A204.1 (cell line): ENCODE measurements around the gene SEC16A.

ENCODE experiments used
- FAIRE-seq: peaks from 2 replicates; lab custom pipeline; 2012; peaks lifted over from hg19 to GRCh38; lab: Jason Lieb, UNC

SEC16A gene, protein sequence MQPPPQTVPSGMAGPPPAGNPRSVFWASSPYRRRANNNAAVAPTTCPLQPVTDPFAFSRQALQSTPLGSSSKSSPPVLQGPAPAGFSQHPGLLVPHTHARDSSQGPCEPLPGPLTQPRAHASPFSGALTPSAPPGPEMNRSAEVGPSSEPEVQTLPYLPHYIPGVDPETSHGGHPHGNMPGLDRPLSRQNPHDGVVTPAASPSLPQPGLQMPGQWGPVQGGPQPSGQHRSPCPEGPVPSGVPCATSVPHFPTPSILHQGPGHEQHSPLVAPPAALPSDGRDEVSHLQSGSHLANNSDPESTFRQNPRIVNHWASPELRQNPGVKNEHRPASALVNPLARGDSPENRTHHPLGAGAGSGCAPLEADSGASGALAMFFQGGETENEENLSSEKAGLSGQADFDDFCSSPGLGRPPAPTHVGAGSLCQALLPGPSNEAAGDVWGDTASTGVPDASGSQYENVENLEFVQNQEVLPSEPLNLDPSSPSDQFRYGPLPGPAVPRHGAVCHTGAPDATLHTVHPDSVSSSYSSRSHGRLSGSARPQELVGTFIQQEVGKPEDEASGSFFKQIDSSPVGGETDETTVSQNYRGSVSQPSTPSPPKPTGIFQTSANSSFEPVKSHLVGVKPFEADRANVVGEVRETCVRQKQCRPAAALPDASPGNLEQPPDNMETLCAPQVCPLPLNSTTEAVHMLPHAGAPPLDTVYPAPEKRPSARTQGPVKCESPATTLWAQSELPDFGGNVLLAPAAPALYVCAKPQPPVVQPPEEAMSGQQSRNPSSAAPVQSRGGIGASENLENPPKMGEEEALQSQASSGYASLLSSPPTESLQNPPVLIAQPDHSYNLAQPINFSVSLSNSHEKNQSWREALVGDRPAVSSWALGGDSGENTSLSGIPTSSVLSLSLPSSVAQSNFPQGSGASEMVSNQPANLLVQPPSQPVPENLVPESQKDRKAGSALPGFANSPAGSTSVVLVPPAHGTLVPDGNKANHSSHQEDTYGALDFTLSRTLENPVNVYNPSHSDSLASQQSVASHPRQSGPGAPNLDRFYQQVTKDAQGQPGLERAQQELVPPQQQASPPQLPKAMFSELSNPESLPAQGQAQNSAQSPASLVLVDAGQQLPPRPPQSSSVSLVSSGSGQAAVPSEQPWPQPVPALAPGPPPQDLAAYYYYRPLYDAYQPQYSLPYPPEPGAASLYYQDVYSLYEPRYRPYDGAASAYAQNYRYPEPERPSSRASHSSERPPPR (N-terminal part only)

DNA sequence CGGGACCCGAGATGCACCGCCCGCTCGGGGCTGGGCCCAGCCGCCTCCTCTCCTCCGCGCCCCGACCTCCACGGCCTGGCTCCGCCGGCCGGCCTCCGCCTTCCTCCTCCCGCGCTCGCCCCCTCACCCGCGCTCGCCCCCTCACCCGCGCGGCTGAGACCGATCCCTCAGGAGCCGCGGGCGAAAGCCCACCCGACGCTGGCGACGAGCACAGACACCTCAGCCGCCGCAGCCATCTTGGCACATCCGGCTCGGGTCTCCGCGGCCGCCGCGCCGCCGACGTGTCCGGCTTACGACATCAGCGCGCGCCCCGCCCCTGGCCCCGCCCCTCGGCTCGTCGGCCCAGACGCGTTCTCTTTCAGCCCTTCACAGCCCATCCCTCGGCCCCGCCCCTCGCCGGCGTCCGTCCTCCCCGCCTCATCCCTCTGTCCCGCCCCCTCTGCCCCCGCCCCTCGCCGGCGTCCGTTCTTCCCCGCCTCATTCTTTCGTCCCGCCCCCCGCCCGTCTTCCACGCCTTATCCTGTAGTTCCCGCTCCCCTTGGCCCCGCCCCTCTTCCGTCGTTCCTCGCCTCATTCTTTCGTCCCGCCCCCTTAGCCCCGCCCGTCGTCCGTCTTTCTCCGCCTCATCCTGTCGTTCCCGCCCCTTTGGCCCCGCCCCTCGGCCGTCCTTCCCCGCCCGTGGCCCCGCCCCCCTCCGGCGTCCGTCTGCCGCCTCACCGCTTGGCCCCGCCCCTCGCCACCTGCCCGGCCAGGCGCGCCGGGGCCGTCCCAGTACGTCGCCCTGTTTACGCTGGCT, at the start of gene SEC16A:
SEC16A (minus strand) TSS at position 248 of the 796 bp plus-strand sequence. CDS start 5,425 bp downstream, outside the sequence.
- FAIRE-seq: no peak

DNA sequence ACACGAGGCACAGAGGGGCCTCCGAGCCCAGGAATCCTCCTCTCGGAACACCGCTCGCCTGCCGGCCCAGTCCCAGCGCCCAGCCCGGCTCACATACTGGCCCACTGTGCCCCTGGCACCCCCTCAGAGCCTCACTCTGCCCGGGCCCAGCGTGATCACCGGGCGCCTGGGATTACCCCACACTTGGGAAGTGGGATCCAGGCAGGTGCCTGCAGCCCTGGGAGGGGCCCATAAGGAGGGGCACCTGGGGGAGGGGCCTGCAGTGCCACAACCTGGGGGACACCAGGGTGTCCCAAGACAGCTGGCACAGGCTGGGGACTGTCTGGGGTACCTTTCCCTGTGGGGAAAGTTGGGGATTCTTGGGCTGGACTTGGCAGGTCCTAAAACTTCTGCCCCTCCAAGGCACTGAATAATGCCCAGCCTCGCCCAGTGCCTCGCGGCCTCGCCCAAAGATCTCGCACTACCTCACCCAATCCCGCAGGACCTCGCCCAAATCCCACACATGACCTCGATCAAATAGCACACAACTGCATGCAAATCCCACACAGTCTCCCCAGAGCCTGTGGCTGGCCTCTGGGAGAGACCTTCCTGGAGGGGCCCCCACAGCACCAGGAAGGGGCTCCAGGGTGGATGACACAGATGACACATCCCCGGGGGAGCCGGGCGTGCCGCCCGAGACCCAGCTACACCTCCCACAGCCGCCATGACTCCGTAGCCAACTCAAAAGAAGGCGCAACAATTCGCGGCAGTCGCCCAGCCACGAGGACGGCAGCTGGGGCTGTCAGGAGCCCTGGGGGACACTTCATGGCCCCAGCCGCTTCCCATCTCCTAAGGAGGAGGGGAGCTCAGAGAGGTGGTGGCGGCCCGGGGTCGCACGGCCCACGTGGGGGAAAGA, 49.3 kb upstream of the SEC16A start:
- FAIRE-seq: no peak

DNA sequence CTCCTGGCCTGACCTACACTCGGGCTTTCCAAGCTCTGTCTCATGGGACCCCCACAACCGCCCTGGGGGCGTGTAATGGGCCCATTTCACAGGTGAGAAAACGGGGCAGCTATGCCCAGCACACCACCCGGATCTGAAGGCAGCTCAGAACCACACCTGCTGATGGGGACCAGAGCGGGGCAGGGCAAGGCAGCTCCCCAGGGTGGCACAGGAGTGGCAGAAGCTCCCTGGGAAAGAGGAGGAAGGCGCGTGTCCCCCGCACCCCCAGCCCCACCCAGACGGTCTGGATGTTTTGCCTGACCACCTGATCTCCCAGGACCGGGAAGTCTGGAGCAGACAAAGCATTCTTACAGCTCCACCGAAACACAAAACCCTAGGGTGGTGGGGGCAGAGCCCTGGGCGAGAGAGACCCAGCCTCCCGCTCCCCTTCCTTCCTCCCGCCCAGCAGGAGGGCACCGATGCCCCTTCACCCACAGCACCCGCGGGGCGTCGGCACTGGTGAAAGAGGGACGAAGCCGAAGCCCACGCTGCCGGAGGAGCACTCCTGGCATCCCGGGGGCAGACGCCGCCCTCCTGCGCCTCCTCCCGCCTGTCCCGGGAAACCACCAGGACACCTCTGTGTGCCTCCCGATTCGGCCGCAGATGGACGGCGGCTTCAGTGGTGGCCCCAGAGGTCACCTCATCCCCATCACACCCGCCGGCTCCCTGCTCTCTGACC, 48.5 kb upstream of the SEC16A start:
- no peak for FAIRE-seq

DNA sequence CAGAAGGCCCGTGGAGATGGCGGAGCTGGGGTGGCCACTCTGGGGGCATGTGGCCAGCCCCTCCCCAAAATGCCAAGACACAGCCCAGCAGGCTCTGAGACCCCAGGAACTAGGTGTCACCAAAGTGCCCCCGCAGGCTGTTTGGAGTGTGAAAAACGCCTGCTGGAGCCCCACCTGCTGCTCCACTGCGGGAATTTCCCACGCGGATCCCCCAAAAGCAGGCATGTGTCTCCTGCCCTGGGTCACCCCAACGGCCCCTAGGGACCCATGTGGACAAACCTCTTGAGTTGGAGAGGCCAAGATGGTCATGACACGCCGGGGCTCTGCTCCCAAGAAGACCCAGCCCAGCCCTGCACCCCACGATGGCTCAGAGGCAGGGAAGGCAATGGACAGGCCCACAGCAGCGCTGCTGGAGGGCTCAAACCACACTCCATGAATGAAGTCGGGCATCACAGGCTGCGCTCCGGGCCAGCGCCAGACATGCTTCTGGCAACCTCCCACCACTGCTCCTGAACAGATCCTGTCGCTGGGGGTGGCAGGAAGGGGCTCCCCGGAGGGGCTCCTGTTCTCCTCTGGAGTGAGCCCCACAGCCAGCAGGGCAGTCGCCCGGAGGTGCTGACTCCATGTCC, 47.7 kb upstream of the SEC16A start:
- FAIRE-seq: no peak

DNA sequence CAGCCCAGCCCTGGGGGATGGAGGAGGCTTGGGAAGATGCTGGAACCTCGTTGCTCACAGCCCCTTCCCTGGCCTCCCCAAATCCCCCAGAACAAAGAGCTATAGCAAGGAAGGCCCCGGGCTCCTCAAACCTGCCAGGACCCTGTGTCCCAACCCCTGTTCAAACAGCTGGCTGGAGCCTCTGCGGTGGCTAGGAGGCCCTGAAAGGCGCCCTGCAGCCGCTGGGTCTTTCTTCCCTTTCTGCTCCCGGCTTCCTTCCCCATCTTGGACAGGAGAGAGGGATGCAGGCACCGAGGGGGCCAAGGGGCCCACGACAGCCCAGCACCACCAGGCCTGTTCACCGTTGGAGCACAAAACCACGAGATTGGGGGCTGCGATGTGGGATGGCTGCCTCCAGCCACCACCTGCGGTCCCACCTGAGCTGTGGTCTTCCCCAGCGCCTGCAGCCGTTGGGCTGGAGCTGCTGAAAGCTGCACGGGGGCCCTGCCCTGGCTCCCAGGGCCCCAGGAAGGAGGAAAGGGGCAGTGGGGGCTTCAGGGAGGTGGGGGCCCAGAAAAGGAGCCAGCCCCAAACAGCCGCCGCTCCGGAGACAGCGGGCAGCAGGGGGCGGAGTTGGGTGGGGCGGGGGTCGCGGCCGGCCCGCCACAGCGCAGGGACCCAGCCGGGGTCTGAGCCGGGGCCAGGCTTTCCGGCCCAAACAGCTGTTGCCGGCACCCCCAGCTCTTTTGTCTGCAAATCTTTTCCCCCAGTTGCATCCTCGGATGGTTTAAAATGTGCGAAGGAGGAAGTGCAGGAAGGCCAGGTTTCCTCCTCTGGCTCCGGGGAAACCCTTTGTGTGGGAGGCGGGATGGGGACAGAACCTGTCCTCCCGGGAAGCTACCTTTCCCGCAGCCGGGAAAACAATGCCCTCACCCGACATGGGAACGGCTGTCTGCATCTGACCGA, 46.9 kb upstream of the SEC16A start:
- FAIRE-seq: no peak

DNA sequence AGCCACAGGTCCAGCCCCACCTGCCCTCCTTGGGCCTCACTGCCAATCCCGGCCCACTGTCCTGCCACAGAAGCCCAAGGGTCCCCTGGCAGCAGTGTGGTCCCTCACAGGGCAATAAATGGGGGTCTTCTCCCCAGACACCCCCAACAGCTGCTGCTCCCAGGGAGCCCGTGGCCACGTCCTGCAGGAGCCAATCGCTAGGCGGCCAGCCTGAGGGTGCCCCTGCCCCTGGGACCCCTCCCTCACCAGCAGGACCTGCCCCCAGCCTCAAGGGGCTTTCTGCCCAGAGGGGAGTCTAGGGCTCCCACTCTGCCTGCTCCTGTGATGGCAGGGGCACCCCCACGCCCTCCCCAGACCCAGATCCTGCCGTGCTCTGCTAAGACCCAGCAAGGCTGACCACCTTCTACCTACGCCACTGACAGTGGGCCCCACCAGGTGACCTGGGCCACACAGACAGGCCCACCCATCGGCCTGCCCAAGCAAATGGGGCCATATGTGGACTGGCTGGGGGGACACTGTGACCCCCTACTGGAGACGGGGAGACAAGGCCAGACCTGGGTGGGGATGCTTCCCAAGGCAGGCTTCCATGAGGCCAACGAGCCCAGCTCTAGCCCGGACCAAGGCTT, 46.0 kb upstream of the SEC16A start:
- FAIRE-seq: no peak

DNA sequence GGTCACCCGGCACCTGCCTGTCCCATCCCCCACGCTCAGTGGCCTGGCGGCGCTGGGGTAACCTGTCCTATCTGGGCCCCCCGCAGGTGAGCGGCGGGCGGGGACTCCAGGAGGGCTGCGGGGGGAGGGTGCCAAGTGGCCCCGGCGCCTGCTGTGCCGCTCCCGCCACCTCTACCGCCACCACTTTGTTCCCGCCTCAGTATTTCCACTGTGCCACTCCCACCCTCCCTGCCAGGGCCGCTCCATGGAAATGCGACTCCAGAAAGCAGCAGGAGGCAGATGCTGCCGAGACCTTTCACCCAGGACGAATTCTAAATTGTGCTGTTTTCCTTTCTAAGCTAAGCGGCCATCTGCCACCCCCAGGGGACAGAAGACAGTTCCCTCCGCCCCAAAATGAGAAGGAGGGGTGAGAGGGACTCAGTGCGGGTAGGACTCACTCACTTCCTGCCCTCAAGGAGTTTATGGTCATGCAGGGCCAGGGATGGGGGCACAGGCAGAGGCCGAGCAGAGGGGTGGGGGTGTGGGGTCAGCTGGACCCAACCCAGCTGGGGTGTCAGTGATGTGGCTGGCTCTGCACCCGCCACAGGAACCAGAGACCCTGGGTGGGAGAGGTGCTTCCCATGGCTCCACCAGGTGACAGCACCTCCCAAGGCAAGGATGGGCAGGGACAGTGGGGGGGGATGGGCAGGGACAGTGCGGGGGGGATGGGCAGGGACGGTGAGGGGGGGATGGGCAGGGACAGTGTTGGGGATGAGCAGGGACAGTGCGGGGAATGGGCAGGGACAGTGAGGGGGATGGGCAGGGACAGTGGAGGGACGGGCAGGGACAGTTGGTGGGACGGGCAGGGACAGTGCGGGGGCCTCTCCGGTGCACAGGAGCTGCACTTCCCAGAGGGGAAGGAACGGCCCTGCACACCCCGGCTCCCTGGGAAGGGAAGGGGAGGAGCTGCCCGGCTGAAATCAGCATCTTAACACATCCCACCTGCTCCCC, 45.2 kb upstream of the SEC16A start:
- no peak for FAIRE-seq

DNA sequence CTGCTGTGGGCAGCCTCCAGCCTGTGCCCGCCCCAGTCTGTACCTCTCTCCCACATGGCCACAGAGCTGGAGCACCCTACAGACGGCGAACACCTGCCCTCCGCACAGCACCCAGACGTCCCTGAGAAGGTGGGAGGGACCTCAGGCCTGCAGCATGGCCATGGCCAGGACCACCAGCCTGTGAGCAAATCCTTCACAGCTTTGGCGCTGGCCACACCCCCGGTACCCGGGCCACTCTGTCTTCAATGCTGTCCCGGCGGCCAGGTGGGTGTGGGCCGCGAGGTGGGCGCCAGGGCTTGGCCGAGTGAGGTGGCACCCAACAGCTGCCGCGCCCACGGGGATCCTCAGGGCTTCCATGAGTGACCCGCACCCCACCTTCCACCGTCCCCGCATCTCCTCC, 44.3 kb upstream of the SEC16A start:
- FAIRE-seq: no peak

DNA sequence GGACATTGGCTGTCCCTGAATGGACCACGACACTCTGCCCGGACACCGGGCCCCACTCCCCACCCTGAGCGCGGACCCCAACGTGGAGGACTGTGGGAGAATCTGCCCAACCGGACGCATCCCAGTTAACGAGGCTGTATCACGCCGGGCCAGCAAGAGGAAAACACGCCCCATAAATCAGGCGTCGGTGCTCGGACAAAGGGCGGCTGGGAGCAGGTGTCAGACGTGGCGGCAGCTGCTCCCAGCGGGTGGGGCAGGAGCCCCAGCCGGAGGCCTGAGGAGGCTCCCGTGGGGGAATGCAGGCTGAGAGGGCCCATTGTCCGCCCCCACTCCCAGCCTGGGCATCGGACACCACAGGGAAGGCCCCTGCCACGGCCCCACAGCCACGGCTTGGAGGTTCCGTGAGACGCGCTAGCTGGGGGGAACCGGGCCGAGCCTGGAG, 43.8 kb upstream of the SEC16A start:
- FAIRE-seq: no peak

DNA sequence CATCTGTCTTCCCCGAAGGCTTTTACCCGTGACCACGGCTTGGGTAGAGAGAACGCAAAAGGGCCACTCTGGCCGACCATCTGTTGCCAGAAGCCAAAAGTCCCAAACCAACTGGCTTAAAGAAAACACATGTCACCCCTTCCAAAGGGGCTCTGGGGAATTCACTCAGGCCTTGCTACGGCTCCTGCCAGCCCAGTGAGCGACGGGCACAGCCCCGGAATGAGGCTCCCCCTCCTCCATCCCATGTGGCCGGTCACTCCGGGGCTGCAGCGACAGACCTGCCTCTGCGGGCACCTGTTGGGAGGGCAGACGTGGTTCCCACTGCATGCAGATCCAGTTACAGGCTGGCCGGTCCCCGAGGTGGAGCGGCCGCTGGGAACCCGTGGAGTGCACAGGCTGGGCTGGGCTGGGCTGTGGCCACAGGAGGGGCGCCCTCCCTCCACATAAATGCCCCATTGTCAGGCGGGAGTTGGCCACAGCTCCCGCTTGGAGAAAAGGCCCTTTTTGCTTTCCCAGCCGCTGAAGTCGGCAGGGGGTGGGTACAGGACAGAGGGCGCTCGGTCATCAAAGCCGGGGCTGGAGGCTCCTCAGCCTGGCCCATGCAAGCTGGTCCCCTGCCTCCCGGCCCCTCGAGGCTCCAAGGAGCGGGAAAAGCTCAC, 43.1 kb upstream of the SEC16A start:
- FAIRE-seq: no peak

DNA sequence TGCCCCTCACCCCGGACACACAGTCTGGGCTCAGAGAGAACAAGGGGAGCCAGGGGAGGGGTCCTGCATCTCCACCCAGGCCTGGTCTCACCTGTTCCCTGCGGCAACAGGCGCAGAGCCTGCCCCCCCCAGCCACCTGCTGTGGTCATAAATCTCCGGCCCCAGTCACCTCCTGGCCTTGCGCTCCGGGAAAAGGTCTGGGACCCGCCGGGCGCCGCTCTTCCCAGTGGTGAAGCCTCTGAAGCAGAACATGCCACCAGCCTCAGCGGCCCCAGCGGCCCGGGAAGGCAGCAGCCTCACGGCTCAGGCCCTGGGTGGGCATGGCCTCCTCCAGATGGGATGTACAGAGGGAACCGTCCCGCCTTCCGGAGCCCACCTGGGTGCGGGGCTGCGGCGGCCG, 42.4 kb upstream of the SEC16A start:
- no peak for FAIRE-seq

DNA sequence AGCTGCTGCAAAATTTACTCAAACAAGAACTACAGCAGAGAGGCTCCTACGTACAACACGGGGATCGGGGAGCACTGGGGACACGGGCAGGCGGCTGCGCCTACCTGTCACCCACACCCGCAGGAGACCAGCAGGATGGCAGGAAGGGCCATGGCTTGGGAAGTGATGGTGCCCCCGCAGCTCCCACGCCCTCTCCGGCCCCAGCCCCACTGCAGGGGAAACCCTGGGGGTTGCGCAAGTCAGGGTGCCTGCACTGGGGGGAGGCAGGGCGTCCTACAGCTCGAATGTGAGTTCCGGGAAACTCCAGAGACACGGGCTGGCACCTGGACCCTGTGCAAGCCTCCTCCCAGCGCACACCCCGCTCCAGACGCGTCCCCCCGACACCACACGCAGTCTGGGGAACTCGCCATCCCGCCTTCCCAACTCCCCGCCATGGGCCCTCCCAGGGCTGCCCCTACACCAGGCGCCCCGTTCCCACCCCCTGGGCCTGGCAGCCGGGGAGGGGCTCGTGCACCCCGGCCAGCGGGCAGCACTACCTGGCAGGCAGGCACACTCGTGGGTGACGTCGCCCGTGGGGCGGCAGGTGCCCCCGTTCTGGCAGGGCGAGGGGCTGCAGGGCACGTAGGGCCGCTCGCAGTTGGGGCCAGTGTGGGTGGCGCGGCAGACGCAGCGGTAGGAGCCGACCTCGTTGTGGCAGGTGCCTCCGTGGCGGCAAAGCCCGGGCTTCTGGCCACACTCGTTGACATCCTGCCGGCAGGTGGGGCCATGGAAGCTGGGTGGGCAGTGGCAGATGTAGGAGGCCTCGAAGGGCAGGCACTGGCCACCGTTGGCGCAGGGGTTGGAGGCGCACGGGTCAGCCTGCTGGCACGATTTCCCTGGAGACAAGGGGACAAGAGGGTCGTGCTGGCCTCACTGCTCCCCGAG, 39.7 kb upstream of the SEC16A start:
- no peak for FAIRE-seq

DNA sequence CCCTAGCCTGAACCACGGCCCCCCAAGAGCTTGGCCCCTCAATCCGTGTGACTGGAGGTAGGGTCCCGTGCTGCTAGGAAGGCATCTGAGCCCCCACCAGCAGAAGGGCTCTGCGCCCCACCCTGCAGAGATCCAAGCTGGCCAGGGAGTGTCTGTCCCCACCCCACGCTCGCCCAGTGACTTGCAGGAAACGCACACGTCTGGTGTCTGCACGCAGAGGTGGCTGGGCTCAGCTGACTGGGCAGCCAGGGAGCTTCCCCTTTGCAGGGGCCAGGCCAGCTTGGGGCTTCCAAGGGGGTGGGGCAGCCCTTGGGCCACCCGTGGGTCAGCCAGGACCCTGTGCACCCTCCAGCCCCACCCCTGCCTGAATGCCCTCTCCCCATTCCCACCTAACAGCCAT, 38.7 kb upstream of the SEC16A start:
- FAIRE-seq: no peak

DNA sequence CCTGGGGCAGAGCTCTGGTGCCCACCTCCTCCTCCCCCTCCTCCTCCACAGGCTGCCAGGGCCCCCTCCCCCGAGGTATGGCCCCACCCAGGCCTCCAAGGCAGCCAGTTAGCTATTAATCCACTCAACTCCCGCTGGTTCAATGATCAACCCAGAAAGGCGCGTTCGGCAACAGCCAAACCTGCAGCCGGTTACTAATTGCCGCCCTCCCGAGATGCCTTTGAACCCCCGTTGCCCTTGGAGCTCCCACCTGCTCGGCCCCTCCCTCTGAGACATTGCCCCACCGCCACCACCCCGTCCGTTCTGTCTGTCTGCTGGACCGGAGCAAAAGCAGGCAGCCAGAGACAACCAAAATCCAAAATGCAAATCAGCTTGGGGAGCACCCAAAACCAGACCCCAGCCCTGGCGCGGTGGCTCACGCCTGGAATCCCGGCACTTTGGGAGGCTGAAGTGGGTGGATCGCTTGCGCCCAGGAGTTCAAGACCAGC, 37.3 kb upstream of the SEC16A start:
- no peak for FAIRE-seq
